IMR-90 (cell line): ENCODE results near the gene MUC6. TPM values are rescaled to one million over a fixed set of nuclear protein-coding genes. Genes with fewer than 3 reads are reported as not detected.

Source experiments
- ATAC-seq: fragments of 200-7000 bp; cut with Tn5 transposase; 2 replicates; pipeline ENCODE4 v1.9.1; 2020; ENCODE audit warnings: low read depth, mild to moderate bottlenecking, moderate library complexity
- BruUV-seq: library from RNA; stranded (reverse); fragments of 400-500 nt; replicated peaks from 2 replicates; lab custom pipeline; 2021; lab: Mats Ljungman, UMichigan
- CTCF ChIA-PET: fragments of 300-600 bp; formaldehyde crosslinking; extraction: SDS; loops from one replicate; lab custom pipeline; 2021; ENCODE audit warnings: antibody characterized with exemption; lab: Yijun Ruan, JAX
- POLR2A ChIA-PET: fragments of 300-600 bp; sonication (Branson Sonifier 250); formaldehyde crosslinking; loops from one replicate; lab custom pipeline; 2022; ENCODE audit warnings: antibody characterized with exemption; ENCODE audit not compliant: unreplicated experiment; lab: Charles Lee
- DNase-seq: peaks from one replicate; pipeline ENCODE4 v3.0.0; 2013
- H2AFZ ChIP-seq: replicated peaks from 2 replicates; pipeline ENCODE3; 2013; ENCODE audit warnings: low read length, mild to moderate bottlenecking; ENCODE audit not compliant: poor library complexity
- H2AK5ac ChIP-seq: 2 replicates; pipeline ENCODE4 v1.6.1; 2013; ENCODE audit warnings: low read depth, low read length, inconsistent platforms
- H2AK9ac ChIP-seq: replicated peaks from 2 replicates; pipeline ENCODE3; 2013; ENCODE audit warnings: mild to moderate bottlenecking, low read depth, low read length, moderate library complexity; ENCODE audit not compliant: poor library complexity
- H2BK120ac ChIP-seq: 2 replicates; pipeline ENCODE4 v1.6.1; 2013; ENCODE audit warnings: low read depth, low read length, inconsistent platforms
- H2BK15ac ChIP-seq: 3 replicates; pipeline ENCODE4 v1.6.1; 2013; ENCODE audit warnings: low read depth, low read length, inconsistent platforms
- H2BK20ac ChIP-seq: 2 replicates; pipeline ENCODE4 v1.6.1; 2013; ENCODE audit warnings: low read depth, mild to moderate bottlenecking, inconsistent platforms, low read length, moderate library complexity
- H2BK5ac ChIP-seq: 2 replicates; pipeline ENCODE4 v1.6.1; 2013; ENCODE audit warnings: mild to moderate bottlenecking, low read depth, low read length, inconsistent platforms; ENCODE audit not compliant: poor library complexity, severe bottlenecking
- H3K14ac ChIP-seq: replicated peaks from 2 replicates; pipeline ENCODE4 v1.6.1; 2013; ENCODE audit warnings: low read depth, low read length, inconsistent platforms
- H3K18ac ChIP-seq: 2 replicates; pipeline ENCODE4 v1.6.1; 2013; ENCODE audit warnings: low read depth, low read length, control low read depth
- H3K23ac ChIP-seq: 2 replicates; pipeline ENCODE4 v1.6.1; 2013; ENCODE audit warnings: low read depth, low read length, inconsistent platforms
- H3K27ac ChIP-seq: 2 replicates; pipeline ENCODE4 v1.5.1; 2013; ENCODE audit warnings: mild to moderate bottlenecking, control low read depth, low read length; ENCODE audit not compliant: insufficient read depth
- H3K27me3 ChIP-seq: 2 replicates; pipeline ENCODE4 v1.6.1; 2013; ENCODE audit warnings: low read length; ENCODE audit not compliant: control insufficient read depth, insufficient read depth
- H3K36me3 ChIP-seq: 2 replicates; pipeline ENCODE4 v1.6.1; 2013; ENCODE audit warnings: low read length, mixed read lengths; ENCODE audit not compliant: control insufficient read depth, insufficient read depth
- H3K4ac ChIP-seq: 2 replicates; pipeline ENCODE4 v1.6.1; 2013; ENCODE audit warnings: low read depth, low read length, inconsistent platforms
- H3K4me1 ChIP-seq: 2 replicates; pipeline ENCODE4 v1.6.1; 2013; ENCODE audit warnings: low read length, mixed read lengths; ENCODE audit not compliant: control insufficient read depth, insufficient read depth
- H3K4me2 ChIP-seq: 2 replicates; pipeline ENCODE4 v1.6.1; 2013; ENCODE audit warnings: low read depth, mild to moderate bottlenecking, control low read depth, low read length, moderate library complexity
- H3K4me3 ChIP-seq: 2 replicates; pipeline ENCODE4 v1.5.1; 2013; ENCODE audit warnings: low read depth, mild to moderate bottlenecking, control low read depth, low read length, moderate library complexity; ENCODE audit not compliant: insufficient read depth
- H3K56ac ChIP-seq: 2 replicates; pipeline ENCODE4 v1.6.1; 2013; ENCODE audit warnings: low read length, inconsistent platforms; ENCODE audit not compliant: insufficient read depth; ENCODE audit errors: extremely low read depth
- H3K79me1 ChIP-seq, 2 experiments: 2 replicates each; pipeline ENCODE4 v1.6.1; 2013; ENCODE audit warnings: low read length in 2 of 2, inconsistent platforms in 1 of 2, low read depth in 1 of 2
- H3K9ac ChIP-seq: 2 replicates; pipeline ENCODE4 v1.6.1; 2013; ENCODE audit warnings: low read depth, low read length, control low read depth
- H3K9me1 ChIP-seq: 2 replicates; pipeline ENCODE4 v1.6.1; 2013; ENCODE audit warnings: low read length, inconsistent platforms; ENCODE audit not compliant: insufficient read depth
- H3K9me3 ChIP-seq: 2 replicates; pipeline ENCODE4 v1.6.1; 2013; ENCODE audit warnings: low read length; ENCODE audit not compliant: control insufficient read depth, insufficient read depth
- H4K20me1 ChIP-seq: 2 replicates; pipeline ENCODE4 v1.6.1; 2013; ENCODE audit warnings: low read length, inconsistent platforms; ENCODE audit not compliant: insufficient read depth
- H4K5ac ChIP-seq: 2 replicates; pipeline ENCODE4 v1.6.1; 2013; ENCODE audit warnings: mild to moderate bottlenecking, low read depth, low read length, control low read depth
- H4K8ac ChIP-seq, 2 experiments: 2 replicates each; pipeline ENCODE4 v1.6.1; 2013; ENCODE audit warnings: low read depth in 2 of 2, low read length in 2 of 2, control low read depth in 1 of 2, inconsistent platforms in 1 of 2
- H4K91ac ChIP-seq: 2 replicates; pipeline ENCODE4 v1.6.1; 2013; ENCODE audit warnings: low read depth, low read length, inconsistent platforms; ENCODE audit not compliant: insufficient read depth
- CEBPB ChIP-seq: IDR thresholded peaks from 2 replicates; pipeline ENCODE4 v1.6.1; 2012; ENCODE audit warnings: low read depth, low read length, improper control_type of control experiment
- CHD1 ChIP-seq: IDR thresholded peaks from 2 replicates; pipeline ENCODE4 v1.6.1; 2012; ENCODE audit warnings: low read depth, low read length, improper control_type of control experiment
- CTCF ChIP-seq: conservative IDR thresholded peaks from 2 replicates; pipeline ENCODE4 v1.5.1; 2012; ENCODE audit warnings: mild to moderate bottlenecking, low read depth, low read length, improper control_type of control experiment
- ELK1 ChIP-seq: fragments of 150-350 bp; IDR thresholded peaks from 2 replicates; pipeline ENCODE4 v1.6.1; 2016; ENCODE audit warnings: low read depth, mild to moderate bottlenecking, low read length, moderate library complexity, borderline replicate concordance
- FOS ChIP-seq: fragments of 150-350 bp; IDR thresholded peaks from 2 replicates; pipeline ENCODE4 v1.6.1; 2016; ENCODE audit warnings: low read depth, low read length
- MAFK ChIP-seq: IDR thresholded peaks from 2 replicates; pipeline ENCODE4 v1.6.1; 2012; ENCODE audit warnings: low read depth, low read length, improper control_type of control experiment
- MAZ ChIP-seq: IDR thresholded peaks from 2 replicates; pipeline ENCODE4 v1.6.1; 2012; ENCODE audit warnings: low read depth, mild to moderate bottlenecking, low read length, improper control_type of control experiment, moderate library complexity, borderline replicate concordance
- MXI1 ChIP-seq: IDR thresholded peaks from 2 replicates; pipeline ENCODE4 v1.6.1; 2012; ENCODE audit warnings: low read depth, mild to moderate bottlenecking, low read length, moderate library complexity, borderline replicate concordance
- NFE2L2 ChIP-seq: fragments of 150-350 bp; IDR thresholded peaks from 2 replicates; pipeline ENCODE4 v1.6.1; 2016; ENCODE audit warnings: low read depth, mild to moderate bottlenecking, low read length
- POLR2A ChIP-seq: IDR thresholded peaks from 2 replicates; pipeline ENCODE4 v1.6.1; 2012; ENCODE audit warnings: mild to moderate bottlenecking, low read depth, low read length
- RAD21 ChIP-seq: IDR thresholded peaks from 2 replicates; pipeline ENCODE4 v1.6.1; 2012; ENCODE audit warnings: low read length, improper control_type of control experiment
- RCOR1 ChIP-seq: IDR thresholded peaks from 2 replicates; pipeline ENCODE4 v1.6.1; 2012; ENCODE audit warnings: mild to moderate bottlenecking, low read length, improper control_type of control experiment; ENCODE audit not compliant: insufficient replicate concordance
- RFX5 ChIP-seq: IDR thresholded peaks from 2 replicates; pipeline ENCODE4 v1.8.0; 2012; ENCODE audit warnings: low read depth, mild to moderate bottlenecking, low read length, moderate library complexity
- SMC3 ChIP-seq: fragments of 150-350 bp; IDR thresholded peaks from 2 replicates; pipeline ENCODE4 v1.6.1; 2016; ENCODE audit warnings: low read depth, mild to moderate bottlenecking, antibody characterized with exemption, low read length, moderate library complexity
- WGBS, 2 experiments: methylation state at CpG; one replicate each; pipeline versions ENCODE4 v1.1.5 to v1.1.7; 2013; ENCODE audit warnings: missing lambda C conversion rate in 2 of 2; ENCODE audit not compliant: insufficient read length in 1 of 2; ENCODE audit errors: extremely low coverage in 2 of 2; 5-methylcytosine and 5-hydroxymethylcytosine counted together
- dilution Hi-C: fragments of 300-500 bp; cut with HindIII; formaldehyde crosslinking; loops from one replicate; pipeline ENCODE4 v1.14.3; 2018; ENCODE audit warnings: low sequenced_read_pairs; ENCODE audit not compliant: unreplicated experiment
- in situ Hi-C: fragments of 300-500 bp; cut with MboI; formaldehyde crosslinking; loops from 3 replicates; pipeline ENCODE4 v1.14.3; 2019; ENCODE audit warnings: low sequenced_read_pairs, inconsistent platforms, mixed read lengths
- intact Hi-C: fragments of 100-400 bp; cut with micrococcal nuclease; formaldehyde crosslinking; loops from 2 replicates; pipeline ENCODE4 v1.10.0; 2022
- polyA plus RNA-seq, 3 experiments: library from polyadenylated mRNA; depleted of rRNA; stranded (reverse); fragments of >200 nt; gene quantifications; 2 replicates each; pipeline ENCODE4 v1.2.3, GENCODE V29; 2012; ENCODE audit warnings: low replicate concordance in 1 of 3
- total RNA-seq: library from RNA; depleted of rRNA; stranded (reverse); fragments of >200 nt; gene quantifications from 2 replicates; pipeline ENCODE4 v1.2.3, GENCODE V29; 2012
- TF ChIP-seq, protein P1 (sequence below): fragments of 150-350 bp; IDR thresholded peaks from 2 replicates; pipeline ENCODE4 v1.6.1; 2017; ENCODE audit warnings: mild to moderate bottlenecking, antibody characterized with exemption, low read length, low read depth

Gene MUC6
- total and polyA plus RNA-seq, 2 of the 4 experiments (the other 2 are of a cell fraction), result not detected

- no peak overlapping the region for H3K23ac ChIP-seq
- peaks cover 6% of the 10 kb centered on the region; the same call in 1 of the 2 replicates for H4K20me1 ChIP-seq
- no peak overlapping the region for H2BK15ac ChIP-seq
- H4K5ac ChIP-seq, result no peak overlapping the region
- H2AFZ ChIP-seq, result no peak overlapping the region
- DNase-seq, result no peak
- H3K4ac ChIP-seq, result no peak overlapping the region
- no peaks in the 10 kb centered on the region for H3K4me1 ChIP-seq
- H2AK5ac ChIP-seq, result no peak overlapping the region
- no TSS peak for BruUV-seq
- 76% methylated on average over 26 of the region's 38 CpGs; no CpG with 5 or more reads in 1 of the 2 experiments for WGBS, 2 experiments
- H3K79me1 ChIP-seq, result no peaks in the 10 kb centered on the region
- no peak for ATAC-seq
- H2BK5ac ChIP-seq, result no peak overlapping the region
- no peak overlapping the region for H3K14ac ChIP-seq
- H4K8ac ChIP-seq, result no peak overlapping the region
- H3K4me2 ChIP-seq, result no peak overlapping the region
- no peak overlapping the region for H3K56ac ChIP-seq
- H3K9me1 ChIP-seq, result no peaks in the 10 kb centered on the region
- H2BK120ac ChIP-seq, result no peak overlapping the region
- no peak overlapping the region for H4K91ac ChIP-seq
- POLR2A ChIA-PET, result no interaction called here
- peaks cover 2% of the 10 kb centered on the region; the same call in 1 of the 2 replicates for H3K27me3 ChIP-seq
- H3K9ac ChIP-seq, result no peak overlapping the region
- H3K9me3 ChIP-seq, result no peaks in the 10 kb centered on the region
- no peak overlapping the region for H3K27ac ChIP-seq
- no peak overlapping the region for H2BK20ac ChIP-seq
- no peak overlapping the region for H3K18ac ChIP-seq
- no peaks in the 10 kb centered on the region for H3K36me3 ChIP-seq
- no peak overlapping the region for H3K4me3 ChIP-seq
- intact Hi-C loops, result no loop called here
- H2AK9ac ChIP-seq, result no peak overlapping the region
- dilution Hi-C loops, result no loop called here
- in situ Hi-C loops, result no loop called here
- CTCF ChIA-PET, result no interaction called here
- no peak for TF ChIP-seq RFX5
- no peak for TF ChIP-seq MXI1
- no peak for TF ChIP-seq MAZ
- TF ChIP-seq POLR2A, result no peak
- TF ChIP-seq CTCF, result no peak
- TF ChIP-seq NFE2L2, result no peak
- TF ChIP-seq RAD21, result no peak
- no peak for TF ChIP-seq CEBPB
- no peak for TF ChIP-seq MAFK
- TF ChIP-seq ELK1, result no peak
- no peak for TF ChIP-seq SMC3
- TF ChIP-seq CHD1, result no peak
- TF ChIP-seq, protein P1, sequence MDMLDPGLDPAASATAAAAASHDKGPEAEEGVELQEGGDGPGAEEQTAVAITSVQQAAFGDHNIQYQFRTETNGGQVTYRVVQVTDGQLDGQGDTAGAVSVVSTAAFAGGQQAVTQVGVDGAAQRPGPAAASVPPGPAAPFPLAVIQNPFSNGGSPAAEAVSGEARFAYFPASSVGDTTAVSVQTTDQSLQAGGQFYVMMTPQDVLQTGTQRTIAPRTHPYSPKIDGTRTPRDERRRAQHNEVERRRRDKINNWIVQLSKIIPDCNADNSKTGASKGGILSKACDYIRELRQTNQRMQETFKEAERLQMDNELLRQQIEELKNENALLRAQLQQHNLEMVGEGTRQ, result no peak
- TF ChIP-seq FOS, result no peak
- TF ChIP-seq RCOR1, result no peak
Measured at GRCh38 chr11:1033016-1033798, 3.3 kb downstream of the MUC6 start.
